GM18508 (cell line): ENCODE measurements around the gene FAM83F.
"Not testable (repeated sequence)": the region's sequence is repeated elsewhere in the genome, so short reads cannot be mapped to it uniquely, and the experiment has no call there.

Experiments
- ATAC-seq: cut with Tn5 transposase; IDR thresholded peaks from one replicate; pipeline ENCODE4 v1.9.1; 2021; ENCODE audit warnings: moderate number of reproducible peaks; ENCODE audit not compliant: insufficient read depth, unreplicated experiment

FAM83F gene

DNA sequence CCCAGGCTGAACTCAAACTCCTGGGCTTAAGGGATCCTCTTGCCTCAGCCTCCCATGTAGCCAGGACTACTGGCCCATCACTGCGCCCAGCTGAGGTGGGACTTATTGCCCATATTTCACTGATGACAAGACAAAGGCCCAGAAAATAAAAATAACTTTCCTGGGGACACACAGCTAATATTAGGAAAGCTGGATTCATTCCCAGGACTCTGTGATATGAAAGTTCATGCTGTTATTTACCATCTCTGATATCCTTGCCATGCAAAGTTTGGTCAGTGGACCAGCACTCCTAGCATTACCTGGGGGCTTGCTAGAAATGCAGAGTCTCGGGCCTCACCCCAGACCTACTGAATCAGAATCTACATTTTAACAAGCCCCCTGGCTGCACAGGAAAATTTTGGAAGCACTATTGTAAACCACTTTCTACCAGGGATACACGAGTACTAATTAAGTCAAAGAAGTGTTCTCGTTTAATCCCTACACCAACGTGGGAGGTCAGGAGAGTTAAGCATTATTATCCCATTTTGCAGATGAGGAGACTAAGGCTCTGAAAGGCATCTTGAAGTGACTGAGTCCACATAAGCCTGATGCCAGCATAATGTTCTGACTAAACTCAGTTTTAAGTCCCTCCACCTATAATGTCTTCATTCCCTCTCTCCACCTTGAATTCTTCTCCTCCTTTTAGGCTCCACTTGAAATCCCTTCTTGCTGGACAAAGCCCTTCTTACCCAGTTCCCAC, 2.5 kb upstream of the FAM83F start:
- no peak for ATAC-seq

DNA sequence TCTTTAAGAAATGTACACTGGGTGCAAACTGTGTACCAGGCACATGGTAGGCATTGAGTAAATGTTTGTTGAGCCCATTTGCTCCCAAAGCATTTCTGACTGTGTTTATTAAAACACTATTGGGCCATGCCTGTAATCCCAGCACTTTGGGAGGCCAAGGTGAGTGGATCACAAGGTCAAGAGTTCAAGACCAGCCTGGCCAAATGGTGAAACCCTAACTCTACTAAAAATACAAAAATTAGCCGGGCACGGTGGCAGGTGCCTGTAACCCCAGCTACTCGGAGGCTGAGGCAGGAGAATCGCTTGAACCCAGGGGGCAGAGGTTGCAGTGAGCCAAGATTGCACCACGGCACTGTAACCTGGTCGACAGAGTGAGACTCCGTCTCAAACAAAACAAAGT, 1.9 kb upstream of the FAM83F start:
- not testable (repeated sequence) for ATAC-seq

DNA sequence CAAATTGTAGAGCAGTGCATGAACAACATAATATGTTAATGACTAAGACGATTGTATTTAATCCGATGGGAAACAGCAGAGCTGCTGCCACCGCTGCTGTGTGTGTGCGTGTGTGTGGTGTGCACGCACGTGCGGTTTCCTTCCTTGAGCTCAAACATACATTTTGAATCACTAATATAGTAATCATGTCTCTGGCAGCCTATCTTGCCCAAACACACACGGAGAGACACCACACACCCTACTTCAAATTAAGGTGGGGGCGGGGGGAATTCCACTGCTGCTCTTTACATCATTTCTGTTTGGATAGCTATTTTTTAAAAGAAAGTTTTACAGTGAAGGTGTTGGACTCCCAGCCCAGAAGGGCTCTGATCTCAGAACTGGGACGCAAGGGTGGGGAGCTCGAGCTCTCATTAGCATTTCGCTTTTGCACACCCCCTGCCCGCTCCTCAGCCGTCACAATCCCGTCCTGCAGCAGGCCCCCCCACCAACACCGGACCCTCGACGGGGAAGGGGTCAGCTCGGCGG, 651 bp upstream of the FAM83F start:
- no peak for ATAC-seq

DNA sequence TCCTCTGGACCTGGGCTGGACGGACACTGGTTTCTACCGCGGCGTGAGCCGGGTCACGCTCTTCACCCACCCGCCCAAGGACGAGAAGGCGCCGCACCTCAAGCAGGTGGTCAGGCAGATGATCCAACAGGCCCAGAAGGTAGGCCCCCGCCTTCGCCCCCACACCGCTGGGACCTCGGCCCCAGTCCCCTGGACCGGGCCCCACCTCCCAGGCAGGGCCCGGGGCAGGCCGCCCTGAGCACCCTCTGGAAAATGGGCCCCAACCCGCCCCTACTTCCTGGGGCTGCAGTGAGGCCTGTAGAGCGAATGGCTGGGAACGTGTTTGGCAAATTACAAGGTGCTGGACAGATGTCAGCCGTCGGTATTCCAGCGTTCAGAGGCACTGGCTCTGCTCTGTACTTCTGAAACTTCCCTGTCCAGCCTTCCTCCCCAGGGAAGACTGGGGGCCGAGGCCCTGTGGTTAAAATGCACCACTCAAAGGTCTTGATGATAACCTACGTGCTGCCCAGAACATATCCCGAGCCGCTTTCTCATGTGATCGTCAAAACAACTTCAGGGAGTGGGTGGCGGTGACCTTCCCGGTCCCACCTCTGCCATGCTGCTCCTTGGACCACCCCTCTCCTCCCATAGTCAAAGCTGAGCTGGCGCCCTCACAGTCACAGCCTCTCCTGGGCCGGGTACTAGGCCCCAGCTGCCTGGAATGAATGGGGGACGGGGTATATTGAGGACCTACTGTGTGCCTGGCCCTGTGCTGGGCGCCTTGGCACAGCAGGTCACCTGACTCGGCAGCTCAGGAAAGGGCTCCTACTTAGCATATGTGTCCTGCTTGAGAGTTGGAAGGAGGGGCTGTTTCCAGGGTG, 869 bp downstream of the FAM83F start:
- no peak for ATAC-seq

DNA sequence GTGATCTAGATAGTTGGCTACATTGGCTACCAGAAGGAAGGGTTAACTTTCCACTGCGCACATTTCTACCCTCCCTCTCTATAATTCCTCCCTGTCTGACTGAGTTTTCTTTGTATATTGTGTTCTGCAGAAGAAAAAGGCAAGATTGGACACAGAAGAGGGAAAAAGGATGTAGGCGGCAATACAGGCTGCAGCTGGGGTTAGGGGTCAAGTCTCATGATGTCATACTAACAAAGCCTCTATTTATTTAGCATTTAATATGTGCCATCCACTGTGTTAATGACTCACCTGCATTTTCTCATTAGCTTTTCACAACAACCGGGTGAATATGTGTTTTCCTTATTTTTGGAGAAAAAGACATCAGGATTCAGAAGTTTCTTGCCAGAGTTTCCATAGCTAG, 2.0 kb downstream of the FAM83F start:
- ATAC-seq: no peak

DNA sequence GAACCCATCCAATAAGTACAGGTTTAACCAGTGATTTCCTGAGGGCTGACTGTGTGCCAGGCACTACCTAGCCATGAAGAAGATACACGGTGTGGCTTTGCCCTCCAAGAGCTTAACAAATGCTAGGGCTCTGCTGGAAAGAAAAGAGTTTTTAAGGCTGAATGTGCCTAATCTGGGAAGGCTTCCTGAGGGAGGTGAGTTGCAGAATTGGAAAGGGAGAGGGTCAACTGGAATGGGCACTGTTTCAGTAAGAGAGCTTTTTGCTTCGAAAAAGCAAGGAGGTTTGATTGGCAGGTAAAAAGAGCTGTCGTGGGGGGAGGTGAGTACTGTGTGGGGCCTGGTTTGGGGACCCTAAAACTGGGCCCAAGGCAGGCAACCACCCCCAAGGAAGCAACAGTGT, 2.7 kb downstream of the FAM83F start:
- no peak for ATAC-seq

DNA sequence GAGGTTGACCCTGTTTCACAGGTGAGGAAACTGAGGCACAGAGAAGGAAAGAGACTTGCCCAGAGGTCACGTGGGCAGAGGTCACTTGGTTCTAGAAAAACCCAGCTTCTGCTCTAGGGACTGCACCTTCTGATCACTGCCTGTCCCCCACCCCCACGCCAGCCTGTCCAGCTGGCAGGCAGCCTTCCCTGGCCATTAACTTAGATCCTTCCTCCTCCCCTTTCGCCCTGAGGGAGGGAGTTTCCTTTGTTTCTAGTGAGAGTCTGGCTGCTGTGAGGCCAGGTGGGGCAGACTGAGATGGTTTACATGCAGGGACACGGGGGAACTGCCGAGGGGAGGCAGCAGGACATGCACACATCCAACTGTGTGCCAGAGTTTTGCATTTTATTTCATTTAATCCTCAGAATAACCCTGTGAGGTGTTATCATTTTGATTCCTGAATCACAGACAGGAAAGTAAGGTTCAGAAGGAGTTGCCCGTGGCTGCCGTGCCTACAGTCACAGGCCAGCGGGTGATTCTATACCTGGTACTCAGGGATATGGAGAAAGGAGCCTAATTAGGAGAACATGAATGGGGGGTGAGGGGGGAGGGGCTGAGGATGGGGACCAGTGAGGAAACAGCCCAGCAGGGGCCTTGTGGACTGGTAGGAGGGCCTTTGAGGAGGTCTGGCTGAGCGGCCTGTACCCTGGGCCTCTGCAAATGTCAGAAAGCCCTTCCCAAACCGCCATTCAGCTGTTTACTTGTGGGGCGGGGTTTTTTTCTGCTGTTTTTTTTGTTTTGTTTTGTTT, 3.4 kb downstream of the FAM83F start:
- ATAC-seq: no peak

DNA sequence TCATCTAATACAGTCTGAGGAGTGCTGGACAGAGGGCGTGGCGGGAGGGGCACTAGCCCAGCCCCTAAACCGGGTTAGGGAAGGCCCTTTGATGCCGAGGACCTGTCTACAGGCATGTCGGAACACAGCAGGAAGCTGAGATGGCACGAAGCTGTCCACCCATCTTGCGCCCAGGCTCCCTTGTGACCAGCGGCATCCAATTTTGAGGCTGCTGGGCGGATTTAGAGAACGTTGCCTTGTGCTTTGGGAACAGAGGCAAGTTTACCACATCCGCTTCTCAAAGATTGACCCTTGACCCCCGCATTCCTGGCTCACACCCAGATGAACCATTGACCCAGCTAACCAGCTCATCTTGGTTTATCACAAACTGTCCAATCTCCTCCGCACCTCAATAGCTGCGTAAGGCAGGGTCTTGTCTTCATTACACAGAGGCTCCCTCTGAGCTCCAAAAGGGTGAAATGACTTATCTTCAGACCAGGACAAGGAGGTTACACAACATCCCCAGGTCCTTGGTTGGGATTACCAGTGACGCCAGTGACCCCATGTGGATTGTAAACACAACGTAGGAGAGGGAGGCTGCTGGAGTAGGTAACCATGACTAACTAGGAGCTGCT, 4.5 kb downstream of the FAM83F start:
- no peak for ATAC-seq

DNA sequence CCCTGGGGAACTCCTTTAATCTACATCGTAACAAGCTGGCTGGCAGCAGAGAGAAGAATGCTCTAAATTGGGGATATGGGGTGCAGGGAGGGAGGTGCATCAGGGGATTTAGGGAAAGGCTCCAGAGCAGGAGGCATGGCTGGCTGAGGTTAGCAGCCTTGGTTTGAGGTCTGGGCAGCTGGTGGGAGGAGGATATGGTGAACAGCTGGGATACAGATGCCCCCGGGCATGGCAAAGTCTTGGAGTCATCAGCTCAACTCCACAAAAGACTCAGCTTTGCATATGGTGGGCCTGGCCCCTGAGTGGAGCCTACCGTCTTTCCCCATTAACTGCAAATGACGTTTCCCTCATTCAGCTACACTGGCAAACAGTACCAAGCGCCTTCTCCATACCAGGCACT, 5.4 kb downstream of the FAM83F start:
- no peak for ATAC-seq

DNA sequence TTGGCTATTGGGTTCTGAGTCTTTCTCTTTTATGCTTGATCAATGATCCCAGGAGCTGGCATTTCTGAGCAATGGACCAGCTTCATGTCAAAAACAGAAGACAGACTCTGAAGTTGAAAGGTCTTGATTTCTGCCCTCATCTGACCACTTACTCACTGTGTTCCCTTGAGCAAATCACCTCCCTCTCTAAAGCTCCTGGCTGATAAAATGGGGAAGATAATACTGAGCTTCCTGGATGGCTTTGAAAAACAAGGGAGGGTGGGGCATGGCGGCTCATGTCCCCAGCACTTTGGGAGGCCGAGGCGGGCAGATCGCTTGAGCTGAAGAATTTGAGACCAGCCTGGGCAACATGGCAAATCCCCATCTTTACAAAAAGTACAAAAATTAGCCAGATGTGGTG, 6.4 kb downstream of the FAM83F start:
- no peak for ATAC-seq

DNA sequence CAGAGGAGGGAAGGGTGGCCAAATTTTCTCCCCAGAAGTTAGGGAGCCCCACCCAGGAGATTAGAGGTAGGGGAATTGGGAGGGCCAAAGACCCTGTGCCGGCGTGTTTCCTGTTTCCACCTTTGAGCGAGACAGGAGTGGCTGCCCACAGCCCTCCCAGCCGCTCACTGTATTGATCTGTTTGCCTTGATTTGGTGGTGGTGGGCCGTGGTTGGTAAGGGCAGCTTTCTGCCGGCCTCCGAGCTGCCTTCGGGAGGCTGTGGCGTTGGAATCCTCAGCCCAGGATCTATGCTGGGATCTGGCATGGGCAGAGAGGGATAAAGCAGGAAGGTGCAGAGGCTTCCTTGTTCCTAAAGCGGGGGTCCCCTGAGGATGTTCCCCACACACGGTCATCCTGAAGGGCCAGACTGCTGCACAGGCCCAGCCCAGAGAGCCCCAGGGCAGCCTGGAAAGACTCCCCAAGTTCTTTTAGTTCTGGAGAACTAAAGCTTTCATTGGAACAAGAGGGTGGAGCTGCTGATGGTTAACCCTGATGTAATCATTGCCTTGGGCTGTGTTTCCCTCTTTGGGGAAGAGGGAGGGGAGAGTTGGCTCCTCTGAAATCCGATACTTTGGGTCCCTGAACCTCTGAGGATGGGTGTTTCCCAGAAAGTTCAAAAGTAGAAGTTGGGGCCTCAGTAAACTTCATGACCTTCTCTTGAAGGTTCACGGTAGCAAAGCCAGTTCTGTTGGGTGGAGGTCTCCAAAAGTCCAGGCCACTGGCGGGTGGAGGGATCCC, 7.2 kb downstream of the FAM83F start:
- no peak for ATAC-seq

DNA sequence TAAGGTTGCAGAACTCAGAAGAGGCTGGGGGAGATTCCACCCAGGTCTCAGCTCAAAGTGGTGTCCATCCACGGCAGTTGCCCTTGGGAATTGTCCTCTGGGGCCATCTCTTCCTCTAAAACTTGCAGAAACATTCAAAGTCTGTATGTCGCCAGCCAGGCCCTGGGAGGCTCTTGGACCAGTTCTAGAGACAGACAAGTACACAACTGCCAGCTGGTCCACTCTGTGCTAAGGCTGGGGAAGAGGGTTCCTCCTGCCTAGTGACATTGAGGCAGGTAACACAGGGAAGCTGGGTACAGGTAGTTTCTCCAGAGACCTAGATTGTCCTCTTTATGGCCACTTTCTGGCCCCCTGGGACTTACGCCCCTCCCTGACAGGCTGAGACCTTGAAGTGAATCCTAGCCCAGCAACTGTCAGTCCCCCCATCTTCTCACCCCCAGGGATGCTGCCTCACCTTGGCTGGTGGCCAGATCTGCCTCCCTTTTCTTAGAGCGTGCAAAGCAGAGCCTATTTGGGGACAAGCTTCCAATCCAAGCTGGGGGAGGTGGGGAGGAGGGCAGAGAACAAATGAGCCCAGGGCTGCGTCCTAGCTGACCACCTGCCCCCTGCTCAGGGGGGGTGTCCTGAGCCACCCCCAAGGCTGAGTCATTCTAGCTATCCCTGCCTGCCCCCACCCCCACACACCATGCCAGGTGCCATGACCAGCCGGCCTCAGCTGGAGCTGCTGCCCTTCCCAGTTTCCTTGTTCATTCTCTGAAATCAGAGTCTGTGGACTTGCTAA, 8.4 kb downstream of the FAM83F start:
- ATAC-seq: no peak

DNA sequence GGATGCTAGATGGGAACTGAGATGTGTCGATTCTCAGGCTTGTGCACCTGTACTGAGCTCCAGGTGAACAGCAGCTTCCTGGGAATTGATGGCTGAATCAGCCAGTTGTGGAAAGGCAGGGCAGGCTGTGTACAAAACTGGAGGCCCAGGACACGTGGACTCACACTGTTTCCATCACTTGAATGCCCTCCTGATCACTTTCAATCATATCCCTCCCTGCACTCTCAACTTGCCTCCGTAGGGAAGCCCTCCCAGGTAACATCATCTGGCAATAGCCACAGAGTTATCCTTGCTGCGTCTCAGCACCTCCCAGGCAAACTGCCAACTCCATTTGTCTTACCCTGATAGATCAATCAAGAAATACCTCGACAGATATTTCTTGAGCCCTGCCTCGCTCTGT, 10.1 kb downstream of the FAM83F start:
- no peak for ATAC-seq

DNA sequence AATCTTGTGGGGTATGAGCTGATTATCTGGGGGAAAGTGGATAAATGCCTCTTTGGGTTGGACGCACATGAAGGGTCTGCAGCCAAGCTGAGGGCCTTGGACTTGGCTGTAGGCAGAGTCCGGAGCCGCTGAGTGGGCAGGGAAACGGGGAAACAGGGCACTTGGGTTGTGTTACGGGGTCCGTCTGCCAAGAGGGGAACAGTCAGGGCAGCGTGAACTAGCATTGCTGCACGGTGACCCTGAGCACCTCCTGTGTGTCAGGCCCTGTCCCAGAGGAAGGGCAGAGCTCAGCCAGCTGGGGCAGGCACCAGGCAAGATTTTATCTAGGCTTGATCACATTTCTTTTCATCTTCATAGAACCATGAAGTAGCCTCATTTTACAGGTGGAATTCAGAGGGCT, 11.9 kb downstream of the FAM83F start:
- ATAC-seq: no peak

DNA sequence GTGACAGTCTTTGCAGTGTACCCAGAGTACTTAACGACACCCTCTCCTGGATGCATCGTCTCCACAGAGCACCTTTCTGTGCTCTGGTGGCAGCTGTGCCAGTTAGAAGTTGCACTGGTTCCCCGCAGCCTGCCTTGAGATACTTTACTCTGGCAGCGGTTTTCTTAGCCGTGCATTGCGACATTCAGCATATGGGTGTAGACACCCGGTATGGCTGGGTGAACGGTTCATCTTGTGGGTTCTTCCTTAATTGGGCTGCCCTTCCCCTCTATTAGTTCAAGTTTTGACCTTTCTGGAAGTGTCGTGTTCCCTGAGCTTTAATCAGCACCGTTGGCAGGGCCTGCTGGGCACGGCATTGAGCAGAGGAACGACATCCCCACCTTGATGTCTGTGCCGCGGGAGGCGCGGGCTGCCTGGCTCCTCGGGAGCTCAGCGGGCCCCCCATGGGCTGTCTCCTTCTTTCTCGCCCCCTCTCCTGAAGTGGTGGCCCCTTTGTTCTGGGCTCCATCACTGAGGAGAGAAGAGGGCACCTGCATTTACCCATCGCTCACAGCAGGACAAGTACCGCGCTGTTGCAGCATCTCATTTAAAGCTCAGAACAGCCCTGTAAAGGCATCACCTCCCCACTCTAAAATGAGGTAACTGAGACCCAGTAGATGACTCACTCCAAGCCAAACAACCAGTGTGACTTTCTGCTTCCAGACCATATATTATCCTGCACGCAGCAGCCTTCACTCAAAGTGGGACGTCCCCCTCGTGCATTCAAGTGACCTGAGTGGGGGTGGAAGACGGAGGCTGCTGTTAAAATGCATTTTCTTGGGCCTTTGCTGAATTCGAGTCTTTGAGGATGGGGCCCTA, 13.3 kb downstream of the FAM83F start:
- ATAC-seq: no peak

DNA sequence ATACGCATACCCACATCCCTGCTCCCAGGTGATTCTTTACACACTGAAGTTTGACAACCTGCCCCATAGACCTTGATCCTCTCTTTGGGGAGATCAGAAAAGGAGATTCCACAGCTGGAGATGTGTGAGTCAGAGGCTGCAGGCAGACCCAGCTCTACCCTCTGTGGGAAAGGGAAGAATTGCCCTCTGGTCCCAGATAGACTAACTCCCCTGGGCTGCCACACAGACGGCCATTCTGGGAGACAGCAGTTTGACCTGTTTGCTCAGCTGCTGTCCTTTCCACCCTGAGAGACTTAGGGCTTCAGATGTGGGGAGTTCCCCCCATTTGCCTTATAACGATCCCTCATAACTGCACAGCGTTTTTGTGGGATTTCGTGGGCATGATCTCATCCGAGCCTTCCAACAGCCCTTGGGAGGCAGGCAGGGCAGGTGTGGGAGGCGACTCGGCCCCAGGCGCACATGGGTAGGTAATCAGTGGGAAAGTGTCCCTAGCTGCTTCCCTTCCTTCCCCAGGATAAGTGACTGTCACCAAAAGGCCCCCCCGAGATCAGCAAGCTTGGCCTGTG, 14.1 kb downstream of the FAM83F start:
- ATAC-seq: no peak

DNA sequence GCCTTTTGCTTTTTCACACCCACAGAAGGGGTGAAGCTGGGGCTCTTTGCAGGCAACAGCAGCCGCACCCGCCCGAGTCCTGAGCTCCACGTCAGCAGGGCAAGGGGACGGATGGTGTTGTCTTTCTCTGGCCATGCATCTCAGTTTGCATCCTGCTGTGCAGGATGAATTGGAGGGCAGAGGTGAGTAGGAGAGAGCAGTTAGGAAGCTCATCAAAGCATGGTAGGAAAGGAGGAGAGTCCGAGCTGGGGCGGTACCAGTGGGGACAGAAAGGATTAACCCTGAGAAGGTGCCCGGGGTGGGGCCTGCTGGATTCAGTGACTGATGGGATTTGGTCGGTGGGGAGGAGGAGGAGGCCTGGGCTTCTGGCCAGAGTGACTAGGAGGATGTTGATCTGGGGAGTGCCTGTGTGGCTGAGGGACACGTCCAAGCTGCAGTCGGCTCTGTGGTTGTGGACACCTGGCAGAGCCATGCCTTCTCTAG, 14.6 kb downstream of the FAM83F start:
- ATAC-seq: no peak
